Measurements from ENCODE around the gene SLC8A1. TPM values are rescaled to one million over a fixed set of nuclear protein-coding genes. Genes with fewer than 3 reads are reported as not detected.
A peak's percentile ranks its signal among the peaks of the same experiment; 100 is the strongest.

Gene SLC8A1
- total and polyA plus RNA-seq, 7 donors, result 0.20 to 4.9 (median 2.3) TPM

DNA sequence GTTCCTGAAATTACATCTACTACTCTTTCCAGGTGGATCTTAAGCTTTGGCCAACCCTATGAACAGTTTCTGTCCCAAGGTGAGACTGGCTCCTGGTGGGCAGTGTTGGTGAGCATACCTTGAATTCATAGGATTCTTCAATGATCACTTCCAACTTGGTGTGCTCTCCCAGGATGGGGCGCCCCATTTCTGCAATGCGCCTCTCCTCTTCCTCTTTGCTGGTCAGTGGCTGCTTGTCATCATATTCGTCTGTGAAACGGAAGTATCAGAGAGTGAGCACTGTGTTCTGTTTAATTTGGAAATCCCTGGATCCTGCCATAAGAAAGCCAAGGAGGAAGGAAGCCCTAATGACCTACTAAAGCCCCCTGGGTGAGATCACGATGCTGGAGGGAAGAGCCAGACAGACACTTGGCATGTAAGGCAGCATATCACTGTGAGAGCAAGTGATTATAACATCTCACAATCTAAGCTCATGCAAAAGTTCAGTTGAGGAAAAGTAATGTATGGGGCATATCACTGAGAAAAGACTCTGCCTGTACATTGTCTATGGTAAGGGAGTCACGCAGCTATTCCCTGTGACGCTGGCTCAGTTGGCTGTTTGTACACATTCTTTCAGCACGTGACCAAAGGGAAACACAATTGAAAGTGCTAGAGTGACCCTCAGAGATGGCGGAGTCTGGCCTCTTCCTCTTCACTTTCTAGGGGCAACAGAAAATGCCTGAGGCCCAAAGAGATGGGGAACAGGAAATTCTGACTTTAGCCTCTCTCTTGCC lies 287.0 kb downstream of the SLC8A1 start:
- Histone ChIP-seq H3K9me3 (no peaks in the 10 kb centered on the region), H3K4me1 (no peaks in the 10 kb centered on the region), H3K27ac (no peak overlapping the region), H3K27me3 (ENCODE audit: insufficient read depth in 3 of 3, low read length in 2 of 3) (no peaks in the 10 kb centered on the region), H3K36me3 (ENCODE audit: insufficient read depth in 1 of 2, low read depth in 1 of 2) (no peaks in the 10 kb centered on the region), H3K4me3 (no peak overlapping the region)
- 64 to 65% (median 65%) methylated on average over 9 of the region's 9 CpGs for WGBS, 3 donors
- ATAC-seq (peak in 2 of 4 donors; percentile 37 to 42), DNase-seq (no peak)
- TF ChIP-seq, protein P1, sequence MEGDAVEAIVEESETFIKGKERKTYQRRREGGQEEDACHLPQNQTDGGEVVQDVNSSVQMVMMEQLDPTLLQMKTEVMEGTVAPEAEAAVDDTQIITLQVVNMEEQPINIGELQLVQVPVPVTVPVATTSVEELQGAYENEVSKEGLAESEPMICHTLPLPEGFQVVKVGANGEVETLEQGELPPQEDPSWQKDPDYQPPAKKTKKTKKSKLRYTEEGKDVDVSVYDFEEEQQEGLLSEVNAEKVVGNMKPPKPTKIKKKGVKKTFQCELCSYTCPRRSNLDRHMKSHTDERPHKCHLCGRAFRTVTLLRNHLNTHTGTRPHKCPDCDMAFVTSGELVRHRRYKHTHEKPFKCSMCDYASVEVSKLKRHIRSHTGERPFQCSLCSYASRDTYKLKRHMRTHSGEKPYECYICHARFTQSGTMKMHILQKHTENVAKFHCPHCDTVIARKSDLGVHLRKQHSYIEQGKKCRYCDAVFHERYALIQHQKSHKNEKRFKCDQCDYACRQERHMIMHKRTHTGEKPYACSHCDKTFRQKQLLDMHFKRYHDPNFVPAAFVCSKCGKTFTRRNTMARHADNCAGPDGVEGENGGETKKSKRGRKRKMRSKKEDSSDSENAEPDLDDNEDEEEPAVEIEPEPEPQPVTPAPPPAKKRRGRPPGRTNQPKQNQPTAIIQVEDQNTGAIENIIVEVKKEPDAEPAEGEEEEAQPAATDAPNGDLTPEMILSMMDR (IDR thresholded peaks at IDR 0.05), result no peak
- intact Hi-C loops (cut with DNase I), result no loop called here

DNA sequence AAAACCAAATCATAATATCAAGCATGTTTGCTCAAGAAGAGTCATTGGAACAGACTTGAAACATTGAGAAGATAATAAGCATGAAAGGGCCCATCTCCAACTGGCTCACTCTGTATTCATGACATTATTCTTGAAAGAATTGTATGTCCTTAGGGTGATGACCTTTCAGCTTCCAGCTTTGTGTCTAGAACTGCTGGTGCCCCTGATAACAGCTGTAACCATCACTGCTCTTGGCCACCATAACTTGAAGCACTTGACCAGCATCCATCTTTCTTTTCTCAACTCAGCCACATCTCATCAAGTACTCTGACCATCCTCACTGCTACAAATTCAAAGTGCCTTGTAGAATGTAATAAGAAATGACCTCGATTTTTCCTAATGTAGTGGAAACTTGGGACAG lies 289.9 kb downstream of the SLC8A1 start:
- DNase-seq, result no peak
- Histone ChIP-seq H3K4me3 (no peak overlapping the region), H3K27me3 (ENCODE audit: insufficient read depth in 3 of 3, low read length in 2 of 3) (no peaks in the 10 kb centered on the region), H3K9me3 (no peaks in the 10 kb centered on the region), H3K27ac (no peak overlapping the region), H3K36me3 (ENCODE audit: insufficient read depth in 1 of 2, low read depth in 1 of 2) (no peaks in the 10 kb centered on the region), H3K4me1 (no peaks in the 10 kb centered on the region)
- intact Hi-C loops (cut with DNase I), result no loop called here
- TF ChIP-seq, protein P1 (IDR thresholded peaks at IDR 0.05), result no peak
- WGBS, 3 donors, result 29 to 53% (median 40%) methylated on average over 1 of the region's 1 CpG
- no peak for ATAC-seq

DNA sequence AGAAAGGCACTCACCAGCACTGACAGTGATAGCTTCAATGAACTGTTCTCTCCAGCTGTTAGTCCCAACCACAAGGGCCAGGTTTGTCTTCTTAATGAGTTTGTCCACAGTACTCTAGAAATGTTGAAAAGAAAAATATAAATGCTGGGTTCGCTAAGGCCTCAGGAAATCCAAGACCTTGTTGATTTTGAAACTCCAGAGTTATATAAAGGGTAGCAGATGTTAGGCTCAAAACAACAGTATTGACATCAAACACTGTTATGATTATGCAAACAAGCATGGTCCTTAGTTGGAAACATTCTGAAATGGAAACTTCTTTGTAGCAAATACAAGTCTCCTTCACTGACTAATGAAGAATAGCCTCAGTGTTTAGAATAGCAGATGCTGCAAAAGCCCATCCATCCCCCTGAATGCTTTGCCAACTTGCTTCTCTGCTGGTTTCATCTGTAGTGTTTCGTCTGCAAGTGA lies 291.1 kb downstream of the SLC8A1 start:
- no peaks in the 10 kb centered on the region for H3K9me3 ChIP-seq
- TF ChIP-seq, protein P1 (IDR thresholded peaks at IDR 0.05), result no peak
- no peaks in the 10 kb centered on the region for H3K4me1 ChIP-seq
- intact Hi-C loops (cut with DNase I), result no loop called here
- H3K27me3 ChIP-seq (ENCODE audit: insufficient read depth in 3 of 3, low read length in 2 of 3), result no peaks in the 10 kb centered on the region
- no peaks in the 10 kb centered on the region for H3K36me3 ChIP-seq (ENCODE audit: insufficient read depth in 1 of 2, low read depth in 1 of 2)
- DNase-seq, result no peak
- ATAC-seq, result no peak
- no peak overlapping the region for H3K27ac ChIP-seq
- no peak overlapping the region for H3K4me3 ChIP-seq
- 36 to 59% (median 41%) methylated on average over 2 of the region's 2 CpGs for WGBS, 3 donors

DNA sequence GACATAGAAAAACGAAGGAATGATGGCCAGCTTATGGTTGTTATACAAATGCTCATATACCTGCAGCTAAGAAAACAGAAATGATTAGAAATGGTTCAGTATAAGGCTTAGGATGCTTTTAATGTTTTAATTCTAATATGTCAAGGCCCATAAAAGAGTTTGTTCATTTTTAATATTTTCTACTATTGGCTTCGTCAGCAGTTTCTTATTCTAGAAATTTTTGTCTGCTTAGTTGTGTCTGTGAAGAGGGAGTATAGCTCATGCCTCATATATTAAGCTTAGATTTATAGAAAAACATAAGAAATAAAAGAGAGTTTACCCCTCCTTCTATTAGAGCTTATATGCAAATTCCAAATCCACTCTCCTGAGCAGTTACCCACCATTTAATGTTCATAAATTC lies 292.6 kb downstream of the SLC8A1 start:
- TF ChIP-seq, protein P1 (IDR thresholded peaks at IDR 0.05), result no peak
- intact Hi-C loops (cut with DNase I), result no loop called here
- Histone ChIP-seq H3K36me3 (ENCODE audit: insufficient read depth in 1 of 2, low read depth in 1 of 2) (no peaks in the 10 kb centered on the region), H3K9me3 (no peaks in the 10 kb centered on the region), H3K27me3 (ENCODE audit: insufficient read depth in 3 of 3, low read length in 2 of 3) (no peaks in the 10 kb centered on the region), H3K27ac (no peak overlapping the region), H3K4me3 (no peak overlapping the region), H3K4me1 (no peaks in the 10 kb centered on the region)
- WGBS, 3 donors, result 93 to 96% (median 96%) methylated on average over 2 of the region's 2 CpGs
- ATAC-seq (no peak), DNase-seq (no peak)

DNA sequence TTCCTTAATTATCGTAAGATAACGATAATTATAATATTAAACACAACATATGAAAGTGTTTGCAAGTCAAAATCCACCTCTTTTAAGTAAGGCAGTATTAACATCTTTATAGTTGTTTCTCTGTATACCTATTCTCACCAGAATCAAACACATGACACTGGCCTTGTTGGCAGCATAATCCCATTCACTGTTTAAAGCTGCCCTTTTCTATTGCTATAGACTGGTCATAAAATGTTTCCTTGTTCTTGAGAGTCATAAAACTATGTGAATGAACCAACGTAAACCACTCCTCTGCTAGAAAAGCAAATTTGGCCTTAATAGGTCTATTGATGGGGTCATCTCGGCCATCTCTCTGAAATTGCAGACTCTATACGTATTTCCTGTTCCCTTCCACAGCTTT lies 293.1 kb downstream of the SLC8A1 start:
- no peak for ATAC-seq
- TF ChIP-seq, protein P1 (IDR thresholded peaks at IDR 0.05), result no peak
- intact Hi-C loops (cut with DNase I), result no loop called here
- WGBS, 3 donors, result 96 to 98% (median 98%) methylated on average over 5 of the region's 5 CpGs
- H3K4me1 ChIP-seq, result no peaks in the 10 kb centered on the region
- DNase-seq, result no peak
- H3K36me3 ChIP-seq (ENCODE audit: insufficient read depth in 1 of 2, low read depth in 1 of 2), result no peaks in the 10 kb centered on the region
- no peaks in the 10 kb centered on the region for H3K27me3 ChIP-seq (ENCODE audit: insufficient read depth in 3 of 3, low read length in 2 of 3)
- no peak overlapping the region for H3K27ac ChIP-seq
- no peak overlapping the region for H3K4me3 ChIP-seq
- no peaks in the 10 kb centered on the region for H3K9me3 ChIP-seq

Data from psoas muscle (tissue), 8 donors.